Chondrocyte (in vitro differentiated cells): ENCODE measurements around the gene ALS2CL. TPM values are rescaled to one million over a fixed set of nuclear protein-coding genes. Genes with fewer than 3 reads are reported as not detected.

ENCODE experiments used
- DNase-seq: peaks from one replicate; pipeline ENCODE4 v3.0.0; 2021; ENCODE audit warnings: mixed read lengths, low spot score
- H3K27ac Mint-ChIP-seq: one replicate; pipeline ENCODE4 v1.8.0; 2021; ENCODE audit warnings: mild to moderate bottlenecking, moderate library complexity, mixed read lengths; ENCODE audit not compliant: unreplicated experiment
- H3K27me3 Mint-ChIP-seq: 2 replicates; pipeline ENCODE4 v1.8.0; 2021; ENCODE audit warnings: low read depth, mixed read lengths
- H3K36me3 Mint-ChIP-seq: 2 replicates; pipeline ENCODE4 v1.8.0; 2021; ENCODE audit warnings: low read depth, mixed read lengths
- H3K4me1 Mint-ChIP-seq: 2 replicates; pipeline ENCODE4 v1.8.0; 2021; ENCODE audit warnings: low read depth, mild to moderate bottlenecking, mixed read lengths
- H3K4me3 Mint-ChIP-seq: one replicate; pipeline ENCODE4 v1.8.0; 2021; ENCODE audit warnings: mild to moderate bottlenecking, moderate library complexity, mixed read lengths; ENCODE audit not compliant: unreplicated experiment
- H3K9me3 Mint-ChIP-seq: 2 replicates; pipeline ENCODE4 v1.8.0; 2021; ENCODE audit warnings: low read depth, mixed read lengths
- total RNA-seq: library from RNA; stranded (reverse); gene quantifications from 3 replicates; pipeline ENCODE4 v1.2.1, GENCODE V29; 2021
- TF ChIP-seq, protein P1 (sequence below): fragments of 200-600 bp; sonication (generic); IDR thresholded peaks from 2 replicates; pipeline ENCODE4 v1.5.0; 2021; ENCODE audit warnings: antibody characterized with exemption, mild to moderate bottlenecking, moderate library complexity

The ALS2CL gene
- total RNA-seq, 1 donor from 2014 or later = 3.6 TPM

- peak; percentile 78 for DNase-seq
- H3K36me3 Mint-ChIP-seq = no peaks in the 10 kb centered on the region
- H3K9me3 Mint-ChIP-seq = no peaks in the 10 kb centered on the region
- no peak within 1 kb of the TSS for H3K4me3 Mint-ChIP-seq
- TF ChIP-seq, protein P1, sequence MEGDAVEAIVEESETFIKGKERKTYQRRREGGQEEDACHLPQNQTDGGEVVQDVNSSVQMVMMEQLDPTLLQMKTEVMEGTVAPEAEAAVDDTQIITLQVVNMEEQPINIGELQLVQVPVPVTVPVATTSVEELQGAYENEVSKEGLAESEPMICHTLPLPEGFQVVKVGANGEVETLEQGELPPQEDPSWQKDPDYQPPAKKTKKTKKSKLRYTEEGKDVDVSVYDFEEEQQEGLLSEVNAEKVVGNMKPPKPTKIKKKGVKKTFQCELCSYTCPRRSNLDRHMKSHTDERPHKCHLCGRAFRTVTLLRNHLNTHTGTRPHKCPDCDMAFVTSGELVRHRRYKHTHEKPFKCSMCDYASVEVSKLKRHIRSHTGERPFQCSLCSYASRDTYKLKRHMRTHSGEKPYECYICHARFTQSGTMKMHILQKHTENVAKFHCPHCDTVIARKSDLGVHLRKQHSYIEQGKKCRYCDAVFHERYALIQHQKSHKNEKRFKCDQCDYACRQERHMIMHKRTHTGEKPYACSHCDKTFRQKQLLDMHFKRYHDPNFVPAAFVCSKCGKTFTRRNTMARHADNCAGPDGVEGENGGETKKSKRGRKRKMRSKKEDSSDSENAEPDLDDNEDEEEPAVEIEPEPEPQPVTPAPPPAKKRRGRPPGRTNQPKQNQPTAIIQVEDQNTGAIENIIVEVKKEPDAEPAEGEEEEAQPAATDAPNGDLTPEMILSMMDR = no peak
- H3K27ac Mint-ChIP-seq = no peak within 1 kb of the TSS
- H3K4me1 Mint-ChIP-seq = peaks cover 19% of the 10 kb centered on the region
- H3K27me3 Mint-ChIP-seq = peaks cover 8% of the 10 kb centered on the region
These were observed 7.9 kb upstream of the ALS2CL start, which contains the start of gene TMIE for GRCh38 chr3:46701181-46701939. TSS of gene TMIE (plus strand) at chr3:46701392. CDS start at chr3:46701488, 96 bp downstream.

- no peak overlapping the region for H3K4me3 Mint-ChIP-seq
- DNase-seq = no peak
- H3K27ac Mint-ChIP-seq = no peak overlapping the region
- H3K9me3 Mint-ChIP-seq = no peaks in the 10 kb centered on the region
- peaks cover 19% of the 10 kb centered on the region for H3K4me1 Mint-ChIP-seq
- no peaks in the 10 kb centered on the region for H3K36me3 Mint-ChIP-seq
- H3K27me3 Mint-ChIP-seq = peaks cover 8% of the 10 kb centered on the region
- TF ChIP-seq, protein P1 = no peak
These were observed 7.3 kb upstream of the ALS2CL start for GRCh38 chr3:46700772-46701171.

GRCh38 chr3:46699676-46700523, 6.4 kb upstream of the ALS2CL start:
- Mint-ChIP-seq H3K27me3 (peaks cover 8% of the 10 kb centered on the region), H3K4me3 (no peak overlapping the region), H3K9me3 (no peaks in the 10 kb centered on the region), H3K4me1 (peaks cover 23% of the 10 kb centered on the region), H3K36me3 (no peaks in the 10 kb centered on the region), H3K27ac (no peak overlapping the region)
- no peak for DNase-seq
- TF ChIP-seq, protein P1 = no peak

DNA sequence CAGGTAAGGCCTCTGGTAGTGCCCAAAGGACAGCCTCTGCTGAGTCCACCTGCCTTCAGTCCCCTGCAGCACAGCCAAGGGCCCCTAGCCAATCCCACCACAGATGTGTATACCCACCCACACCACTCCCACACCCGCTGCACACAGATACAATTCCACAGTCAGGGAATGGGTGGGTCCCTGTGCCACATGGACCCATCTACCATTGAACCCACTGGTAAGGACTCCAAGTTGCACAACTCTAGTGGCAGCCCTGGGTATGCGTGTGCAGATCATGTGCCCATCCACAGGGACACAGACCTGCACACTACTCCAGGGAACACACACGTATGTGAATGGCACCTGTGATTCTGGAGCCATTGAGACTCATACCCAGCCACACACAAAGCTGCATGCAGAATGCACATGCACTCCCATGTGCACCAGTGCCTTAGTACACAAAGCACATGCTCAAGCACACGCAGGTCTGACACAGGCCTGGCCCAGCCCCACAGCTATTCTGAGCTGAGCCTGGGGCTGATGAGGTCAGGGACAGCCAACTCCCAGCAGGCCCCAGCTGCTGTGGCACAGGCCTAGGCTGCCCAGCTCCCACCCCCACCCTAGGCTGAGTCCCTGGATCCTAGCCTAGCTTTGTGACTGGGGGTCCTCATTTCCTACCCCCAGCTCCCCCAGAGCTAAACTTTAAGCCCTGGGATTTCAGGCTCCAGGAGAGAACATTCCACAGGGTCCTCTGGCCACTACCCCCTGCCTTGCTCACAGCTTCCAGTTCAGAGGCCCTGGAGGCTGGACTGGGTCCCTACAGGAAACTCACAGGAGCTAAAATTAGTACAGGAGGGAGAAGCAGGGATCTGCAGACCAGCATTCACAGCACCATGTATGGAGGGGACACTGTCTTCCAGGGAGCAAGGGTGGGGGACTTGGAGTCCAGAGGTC, 2.7 kb upstream of the ALS2CL start:
- TF ChIP-seq, protein P1 = peak; percentile 40
- H3K27me3 Mint-ChIP-seq = no peaks in the 10 kb centered on the region
- H3K27ac Mint-ChIP-seq = peak overlapping the region; percentile 49
- peaks cover 32% of the 10 kb centered on the region for H3K4me1 Mint-ChIP-seq
- H3K4me3 Mint-ChIP-seq = no peak overlapping the region
- H3K9me3 Mint-ChIP-seq = no peaks in the 10 kb centered on the region
- H3K36me3 Mint-ChIP-seq = no peaks in the 10 kb centered on the region
- DNase-seq = no peak
